ENCODE measurements around the gene STARD13.

DNA sequence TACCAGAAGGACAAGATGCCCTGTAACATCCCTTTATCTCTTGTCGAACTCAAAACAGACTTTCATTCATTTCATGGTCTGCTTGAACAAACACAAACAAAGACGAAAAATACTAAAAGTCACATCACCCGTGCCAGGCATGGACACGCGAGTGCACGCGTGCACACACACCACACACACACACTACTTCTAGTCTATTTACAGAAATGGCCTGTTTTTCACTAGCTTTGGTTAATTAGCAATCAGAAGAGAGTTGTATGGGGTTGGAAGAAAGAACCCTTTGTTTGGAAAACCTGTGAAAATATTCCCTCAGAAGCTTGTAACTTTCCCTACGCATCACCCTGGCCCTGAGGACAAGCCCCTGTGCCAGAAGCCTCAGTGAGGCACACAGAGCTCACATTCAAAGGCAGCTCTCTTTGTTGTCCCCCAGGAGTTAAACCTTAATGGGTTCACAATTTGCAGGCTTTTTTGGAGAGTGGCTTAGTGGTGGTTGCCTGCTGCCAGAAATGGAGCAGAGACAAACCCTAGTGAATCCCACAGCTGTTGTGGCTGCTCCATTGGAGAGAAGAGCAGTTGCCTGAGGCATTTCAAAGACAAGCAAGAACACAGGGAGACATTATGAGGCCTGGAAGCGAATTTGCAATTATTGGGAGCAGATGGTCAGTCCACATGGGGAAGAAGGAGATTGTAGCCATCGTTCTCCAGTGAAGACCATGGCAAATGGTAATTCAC is 55.9 kb downstream of the STARD13 start:
- TF ChIP-seq, protein P1, sequence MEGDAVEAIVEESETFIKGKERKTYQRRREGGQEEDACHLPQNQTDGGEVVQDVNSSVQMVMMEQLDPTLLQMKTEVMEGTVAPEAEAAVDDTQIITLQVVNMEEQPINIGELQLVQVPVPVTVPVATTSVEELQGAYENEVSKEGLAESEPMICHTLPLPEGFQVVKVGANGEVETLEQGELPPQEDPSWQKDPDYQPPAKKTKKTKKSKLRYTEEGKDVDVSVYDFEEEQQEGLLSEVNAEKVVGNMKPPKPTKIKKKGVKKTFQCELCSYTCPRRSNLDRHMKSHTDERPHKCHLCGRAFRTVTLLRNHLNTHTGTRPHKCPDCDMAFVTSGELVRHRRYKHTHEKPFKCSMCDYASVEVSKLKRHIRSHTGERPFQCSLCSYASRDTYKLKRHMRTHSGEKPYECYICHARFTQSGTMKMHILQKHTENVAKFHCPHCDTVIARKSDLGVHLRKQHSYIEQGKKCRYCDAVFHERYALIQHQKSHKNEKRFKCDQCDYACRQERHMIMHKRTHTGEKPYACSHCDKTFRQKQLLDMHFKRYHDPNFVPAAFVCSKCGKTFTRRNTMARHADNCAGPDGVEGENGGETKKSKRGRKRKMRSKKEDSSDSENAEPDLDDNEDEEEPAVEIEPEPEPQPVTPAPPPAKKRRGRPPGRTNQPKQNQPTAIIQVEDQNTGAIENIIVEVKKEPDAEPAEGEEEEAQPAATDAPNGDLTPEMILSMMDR (IDR thresholded peaks at IDR 0.05), result no peak
- no peak for TF ChIP-seq ZFX (IDR thresholded peaks at IDR 0.05; ENCODE audit: borderline replicate concordance)
